ENCODE measurements around the gene CREBL2. TPM values are rescaled to one million over a fixed set of nuclear protein-coding genes. Genes with fewer than 3 reads are reported as not detected.

Gene CREBL2
- total RNA-seq, 1 donor from 2014 or later: 23.3 TPM

Other genes with a start within 250 kb of the CREBL2 start
- 46.2 TPM for gene DUSP16, start 49.0 kb upstream of the CREBL2 start, total RNA-seq
- 0.18 TPM for gene GPR19, start 84.3 kb downstream of the CREBL2 start, total RNA-seq
- gene CDKN1B, start 105.5 kb downstream of the CREBL2 start, total RNA-seq: 25.5 TPM
- gene APOLD1, start 173.8 kb downstream of the CREBL2 start, total RNA-seq: 1.5 TPM
- gene DDX47, start 201.5 kb downstream of the CREBL2 start, total RNA-seq: 22.7 TPM

All from left lobe of liver (tissue), 1 donor.